GM21423 (cell line): ENCODE measurements around the gene MYO1D.
A peak's percentile ranks its signal among the peaks of the same experiment; 100 is the strongest.

ENCODE experiments used
- ATAC-seq: cut with Tn5 transposase; IDR thresholded peaks from one replicate; pipeline ENCODE4 v1.9.1; 2021; ENCODE audit warnings: mild to moderate bottlenecking, moderate library complexity; ENCODE audit not compliant: unreplicated experiment

The MYO1D gene

GRCh38 chr17:32591405-32591804 lies 285.5 kb downstream of the MYO1D start:
- no peak for ATAC-seq

GRCh38 chr17:32590974-32591373 lies 285.9 kb downstream of the MYO1D start:
- no peak for ATAC-seq

- no peak for ATAC-seq
Measured at GRCh38 chr17:32588982-32589381, 287.9 kb downstream of the MYO1D start.

DNA sequence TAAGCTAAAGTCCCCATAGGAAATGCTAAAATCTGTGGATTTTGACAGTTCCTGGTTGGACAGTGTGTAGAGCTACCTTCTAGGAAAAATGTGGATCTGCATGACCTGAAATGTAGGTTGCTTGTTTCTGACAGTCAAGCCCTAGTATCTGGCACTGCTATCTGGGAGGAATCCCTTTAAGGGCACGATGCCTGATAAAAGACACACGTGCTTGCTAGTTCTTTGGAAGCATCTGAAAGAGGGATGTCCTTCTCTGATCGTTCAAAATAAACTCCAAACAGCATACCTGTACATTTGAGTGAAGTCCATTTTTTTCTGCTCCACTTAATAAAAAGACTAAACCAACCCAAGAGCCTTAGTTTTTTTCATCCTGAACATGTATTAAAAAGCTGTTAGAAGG lies 288.8 kb downstream of the MYO1D start:
- no peak for ATAC-seq

DNA sequence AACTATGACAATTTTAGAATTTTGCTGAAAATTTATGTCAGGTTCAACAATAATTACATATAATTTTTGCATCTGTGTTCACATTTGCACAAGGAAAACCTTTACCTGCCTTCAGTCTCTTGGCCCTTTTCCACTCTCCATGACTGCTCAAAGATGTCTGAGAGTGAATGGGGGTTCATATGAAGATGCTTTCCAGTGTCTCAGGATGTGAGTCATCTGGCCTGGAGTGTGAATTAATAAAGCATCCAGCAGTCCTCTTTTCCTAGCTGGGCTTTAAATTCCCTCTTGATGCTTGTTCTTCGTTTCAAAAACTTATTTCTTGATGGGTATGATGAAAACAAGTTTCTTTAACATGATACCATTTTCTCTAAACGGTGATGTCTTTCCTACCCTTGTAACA lies 290.3 kb downstream of the MYO1D start:
- no peak for ATAC-seq

- ATAC-seq: no peak
Measured at GRCh38 chr17:32584792-32585191, 292.1 kb downstream of the MYO1D start.

GRCh38 chr17:32583053-32583452 lies 293.9 kb downstream of the MYO1D start:
- no peak for ATAC-seq

- ATAC-seq: no peak
Measured at GRCh38 chr17:32575852-32576251, 301.1 kb downstream of the MYO1D start.

- ATAC-seq: peak; percentile 17
Measured at GRCh38 chr17:32570081-32570396, 306.9 kb downstream of the MYO1D start.

DNA sequence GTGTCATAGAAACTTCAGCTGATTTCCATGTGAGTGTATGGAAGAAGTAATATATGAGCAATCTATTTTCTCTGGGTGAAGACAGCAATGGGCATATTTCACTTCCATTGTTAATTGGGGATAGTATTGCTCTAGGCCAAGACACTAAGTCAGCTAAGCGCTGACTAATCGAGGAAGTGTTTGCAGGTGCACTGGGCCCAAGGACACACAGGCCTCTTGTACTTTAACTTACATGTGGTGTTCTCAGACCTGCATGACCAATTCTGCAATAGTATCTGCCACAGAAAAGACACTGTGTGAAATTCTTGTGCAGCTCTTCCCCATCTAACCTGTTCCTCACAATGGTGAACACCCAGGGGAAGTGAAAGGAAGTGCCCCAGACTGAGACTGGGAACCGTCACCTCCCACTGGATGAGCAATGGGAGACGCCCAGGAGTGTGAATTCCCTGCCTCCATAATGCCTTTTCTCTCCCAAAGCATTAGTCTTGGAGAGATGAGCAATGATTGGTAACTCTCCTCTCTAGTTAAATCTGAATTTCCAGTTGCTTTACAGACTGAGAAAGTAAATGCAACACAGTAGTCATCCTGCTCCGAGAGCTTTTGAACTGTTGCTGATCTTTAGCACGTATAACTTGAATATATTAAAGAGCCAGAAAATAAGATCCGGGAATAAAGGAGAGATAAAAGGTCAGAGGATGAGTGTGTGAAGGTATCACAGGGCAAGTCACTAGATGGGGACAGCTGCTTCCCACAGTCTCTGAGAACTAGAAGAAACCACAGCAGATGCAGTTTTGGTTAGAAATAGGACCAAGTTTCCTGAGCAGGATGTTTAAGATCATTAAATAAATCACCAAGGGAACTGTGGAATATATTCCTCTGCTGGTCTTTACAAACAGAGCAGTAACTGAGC lies 307.5 kb downstream of the MYO1D start:
- ATAC-seq: peak; percentile 75

DNA sequence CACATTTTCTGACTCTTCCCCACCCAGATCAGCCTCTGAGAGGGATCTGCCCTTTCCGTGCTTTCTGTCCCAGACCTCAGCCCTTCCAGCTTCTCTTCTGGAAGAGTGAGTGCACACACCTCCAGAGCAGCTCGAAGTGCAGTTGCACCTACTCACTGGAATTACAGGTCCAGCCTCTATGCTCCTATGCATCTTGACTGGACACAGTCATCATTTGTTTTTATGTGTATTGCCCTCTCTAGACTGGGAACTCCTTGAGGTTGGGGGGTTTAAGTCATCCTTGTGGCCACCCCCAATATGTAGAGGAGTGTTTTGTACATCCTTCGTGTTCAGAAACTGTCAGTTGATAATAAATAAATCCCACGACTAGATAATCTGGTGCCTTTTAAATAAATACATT lies 308.2 kb downstream of the MYO1D start:
- ATAC-seq: no peak

DNA sequence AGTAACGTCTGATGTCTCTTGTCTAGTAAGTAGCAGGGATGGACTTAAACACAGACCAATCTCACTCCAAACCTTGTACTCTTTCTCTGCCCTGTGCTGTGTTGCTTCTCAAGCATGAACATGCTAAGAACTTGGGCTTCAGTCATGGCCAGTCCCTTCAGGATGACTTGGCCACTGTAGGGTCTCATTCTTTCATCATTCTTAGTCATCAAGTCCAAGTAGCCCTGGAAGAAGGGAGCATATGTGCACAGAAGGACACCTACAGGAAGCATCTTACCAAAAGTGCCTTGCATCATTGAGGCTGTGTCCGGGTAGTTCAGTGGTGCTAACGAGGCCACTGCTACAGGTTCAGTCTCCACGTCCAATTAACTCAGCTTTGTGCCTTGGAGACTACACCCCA lies 309.4 kb downstream of the MYO1D start:
- ATAC-seq: no peak

- ATAC-seq: no peak
Measured at GRCh38 chr17:32567086-32567485, 309.8 kb downstream of the MYO1D start.

DNA sequence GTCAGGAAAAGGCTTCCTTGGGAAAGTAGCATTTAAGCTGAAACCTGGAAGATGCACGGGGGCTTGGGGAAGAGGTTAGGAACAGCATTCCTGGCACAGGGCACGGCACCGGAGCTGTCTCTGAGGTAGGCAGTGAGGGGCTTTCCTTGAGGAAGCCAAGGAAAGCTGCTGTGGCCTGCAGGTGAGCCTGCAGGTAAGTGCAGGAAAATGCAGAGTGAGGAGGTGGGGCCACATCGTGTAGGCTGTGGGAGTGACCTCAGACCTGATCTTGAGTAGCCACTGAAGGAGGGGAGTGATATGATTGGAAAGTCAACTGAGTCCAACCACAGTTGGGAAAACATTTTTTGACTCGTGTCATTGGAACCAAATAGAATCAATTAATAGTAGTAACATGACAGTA lies 310.6 kb downstream of the MYO1D start:
- ATAC-seq: no peak

DNA sequence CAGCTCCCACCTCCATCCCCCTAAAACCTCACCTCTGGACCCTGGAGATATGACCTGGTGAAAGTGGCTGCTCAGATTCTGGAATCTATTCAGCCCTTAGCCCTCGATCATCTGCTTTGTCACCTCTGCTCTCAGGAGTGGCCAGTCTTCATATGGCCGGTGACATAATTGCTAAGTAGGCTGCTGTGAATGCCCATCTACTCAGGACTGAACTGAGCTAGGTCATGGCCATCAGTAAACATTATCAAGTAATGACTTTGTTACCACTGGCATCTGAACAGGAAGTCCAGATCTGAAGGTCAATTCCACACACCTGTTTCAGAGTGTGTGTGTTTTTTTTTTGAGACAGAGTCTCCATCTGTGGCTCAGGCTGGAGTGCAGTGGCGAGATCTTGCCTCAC lies 311.5 kb downstream of the MYO1D start:
- ATAC-seq: no peak

GRCh38 chr17:32564325-32564724 lies 312.6 kb downstream of the MYO1D start:
- ATAC-seq: no peak

- ATAC-seq: no peak
Measured at GRCh38 chr17:32563583-32563982, 313.3 kb downstream of the MYO1D start.

- peak; percentile 71 for ATAC-seq
Measured at GRCh38 chr17:32558997-32559650, 317.8 kb downstream of the MYO1D start.

- ATAC-seq: no peak
Measured at GRCh38 chr17:32558326-32558955, 318.5 kb downstream of the MYO1D start.

GRCh38 chr17:32555611-32556310 lies 321.2 kb downstream of the MYO1D start:
- ATAC-seq: no peak

DNA sequence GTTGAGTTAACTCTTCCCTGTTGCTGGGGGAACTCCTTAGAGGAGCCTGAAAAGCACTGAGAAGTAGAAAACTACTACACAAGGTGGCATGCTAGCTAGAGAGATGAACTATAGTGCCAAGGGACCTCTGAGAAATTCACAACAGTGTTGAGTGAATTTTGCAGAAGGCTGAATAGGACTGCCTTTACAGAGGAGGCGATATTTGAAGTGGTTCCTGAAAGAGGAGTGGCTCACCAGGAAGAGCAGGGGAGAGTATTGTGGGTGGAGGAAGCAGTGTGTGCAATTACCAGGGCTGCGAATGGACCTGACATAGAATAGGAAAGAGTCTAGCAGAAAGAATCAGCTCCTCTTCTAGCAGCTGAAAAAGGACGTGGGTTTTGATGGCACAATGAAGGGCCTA lies 323.8 kb downstream of the MYO1D start:
- ATAC-seq: no peak
